ENCODE data around the gene PHF10.
A peak's percentile ranks its signal among the peaks of the same experiment; 100 is the strongest.
"Not testable (repeated sequence)": the region's sequence is repeated elsewhere in the genome, so short reads cannot be mapped to it uniquely, and the experiment has no call there.

Gene PHF10

GRCh38 chr6:169724494-169725124, at the start of gene PHF10:
Gene PHF10, minus strand, starts transcription at chr6:169724500. Its CDS starts 569 bp downstream, at chr6:169723931.
- no peak for DNase-seq (ENCODE audit: low read depth, low spot score)

GRCh38 chr6:169766921-169767736, 42.8 kb upstream of the PHF10 start:
- peaks cover 19% of the 10 kb centered on the region for H3K36me3 ChIP-seq (ENCODE audit: insufficient read depth, low read length)
- H3K27ac ChIP-seq = no peak overlapping the region
- no peak for DNase-seq (ENCODE audit: low read depth, low spot score)
- H3K9ac ChIP-seq (ENCODE audit: insufficient read length) = no peak overlapping the region
- no peaks in the 10 kb centered on the region for H3K9me3 ChIP-seq (ENCODE audit: low read depth, low read length)
- TF ChIP-seq POLR2AphosphoS5 (IDR thresholded peaks at IDR 0.05; ENCODE audit: borderline replicate concordance, low read depth, low read length) = no peak
- TF ChIP-seq EZH2 (IDR thresholded peaks at IDR 0.05) = no peak
- no peak for TF ChIP-seq FOXP2 (optimal IDR thresholded peaks at IDR 0.05; ENCODE audit: control extremely low read depth, extremely low read length, insufficient read depth)
- no peak overlapping the region for H3K4me3 ChIP-seq

More at GRCh38 chr6:169724494-169725124, at the start of gene PHF10:
- H3K27ac ChIP-seq = peak within 1 kb of the TSS; percentile 62
- TF ChIP-seq POLR2AphosphoS5 (IDR thresholded peaks at IDR 0.05; ENCODE audit: borderline replicate concordance, low read depth, low read length) (peak; percentile 94), EZH2 (IDR thresholded peaks at IDR 0.05) (no peak), FOXP2 (optimal IDR thresholded peaks at IDR 0.05; ENCODE audit: control extremely low read depth, extremely low read length, insufficient read depth) (no peak)
- H3K36me3 ChIP-seq (ENCODE audit: insufficient read depth, low read length) = no peaks in the 10 kb centered on the region
- H3K9ac ChIP-seq (ENCODE audit: insufficient read length) = peak within 1 kb of the TSS; percentile 88
- H3K4me3 ChIP-seq = peak within 1 kb of the TSS; percentile 92
- H3K9me3 ChIP-seq (ENCODE audit: low read depth, low read length) = no peaks in the 10 kb centered on the region

DNA sequence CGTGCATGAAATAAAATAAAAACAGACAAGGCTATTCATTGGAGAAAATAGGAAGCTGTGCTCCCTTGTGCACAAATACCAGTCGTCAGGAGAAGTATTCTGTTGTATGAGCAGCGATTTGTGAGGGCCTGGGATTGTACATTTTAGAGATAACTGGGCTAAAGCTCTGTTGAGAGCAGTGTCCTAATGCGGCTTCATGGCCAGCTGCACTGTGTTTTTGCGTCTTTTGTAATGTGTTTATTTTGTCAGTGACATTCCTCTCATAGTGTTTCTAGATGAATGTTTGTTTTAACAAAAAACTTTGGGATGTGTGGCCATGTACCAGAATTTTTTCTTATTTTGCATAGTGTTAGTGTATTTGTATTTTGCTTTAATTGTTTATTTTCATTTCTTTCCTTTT, 41.9 kb upstream of the PHF10 start:
- no peak overlapping the region for H3K9ac ChIP-seq (ENCODE audit: insufficient read length)
- no peaks in the 10 kb centered on the region for H3K9me3 ChIP-seq (ENCODE audit: low read depth, low read length)
- H3K27ac ChIP-seq = no peak overlapping the region
- DNase-seq (ENCODE audit: low read depth, low spot score) = no peak
- no peak overlapping the region for H3K4me3 ChIP-seq
- TF ChIP-seq EZH2 (IDR thresholded peaks at IDR 0.05) = no peak
- TF ChIP-seq FOXP2 (optimal IDR thresholded peaks at IDR 0.05; ENCODE audit: control extremely low read depth, extremely low read length, insufficient read depth) = no peak
- TF ChIP-seq POLR2AphosphoS5 (IDR thresholded peaks at IDR 0.05; ENCODE audit: borderline replicate concordance, low read depth, low read length) = no peak
- peaks cover 16% of the 10 kb centered on the region for H3K36me3 ChIP-seq (ENCODE audit: insufficient read depth, low read length)

DNA sequence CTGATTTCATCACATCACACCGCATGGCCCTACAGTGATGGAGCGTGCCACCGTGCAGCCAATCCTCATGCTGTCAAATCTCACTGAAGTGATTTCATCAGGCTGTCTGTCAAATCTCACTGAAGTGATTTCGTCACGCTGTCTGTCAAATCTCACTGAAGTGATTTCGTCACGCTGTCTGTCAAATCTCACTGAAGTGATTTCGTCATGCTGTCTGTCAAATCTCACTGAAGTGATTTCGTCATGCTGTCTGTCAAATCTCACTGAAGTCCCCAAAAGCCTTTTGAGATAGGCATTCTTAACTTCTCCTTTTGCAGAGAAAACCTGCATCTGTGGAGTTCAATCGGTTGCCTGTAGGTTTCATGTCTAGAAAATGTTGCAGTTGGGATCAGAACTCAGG, 41.5 kb upstream of the PHF10 start:
- H3K4me3 ChIP-seq; H3K9ac ChIP-seq (ENCODE audit: insufficient read length); DNase-seq (ENCODE audit: low read depth, low spot score); H3K9me3 ChIP-seq (ENCODE audit: low read depth, low read length); H3K27ac ChIP-seq: not testable (repeated sequence)
- H3K36me3 ChIP-seq (ENCODE audit: insufficient read depth, low read length) = peaks cover 16% of the 10 kb centered on the region

- Histone ChIP-seq H3K27ac (no peak overlapping the region), H3K9me3 (ENCODE audit: low read depth, low read length) (no peaks in the 10 kb centered on the region), H3K36me3 (ENCODE audit: insufficient read depth, low read length) (peaks cover 16% of the 10 kb centered on the region; the same call in 1 of the 2 replicates), H3K4me3 (no peak overlapping the region), H3K9ac (ENCODE audit: insufficient read length) (no peak overlapping the region)
- DNase-seq (ENCODE audit: low read depth, low spot score) = no peak
- no peak for TF ChIP-seq EZH2 (IDR thresholded peaks at IDR 0.05)
- no peak for TF ChIP-seq POLR2AphosphoS5 (IDR thresholded peaks at IDR 0.05; ENCODE audit: borderline replicate concordance, low read depth, low read length)
- no peak for TF ChIP-seq FOXP2 (optimal IDR thresholded peaks at IDR 0.05; ENCODE audit: control extremely low read depth, extremely low read length, insufficient read depth)
These were observed 39.6 kb upstream of the PHF10 start for GRCh38 chr6:169763881-169764280.

DNA sequence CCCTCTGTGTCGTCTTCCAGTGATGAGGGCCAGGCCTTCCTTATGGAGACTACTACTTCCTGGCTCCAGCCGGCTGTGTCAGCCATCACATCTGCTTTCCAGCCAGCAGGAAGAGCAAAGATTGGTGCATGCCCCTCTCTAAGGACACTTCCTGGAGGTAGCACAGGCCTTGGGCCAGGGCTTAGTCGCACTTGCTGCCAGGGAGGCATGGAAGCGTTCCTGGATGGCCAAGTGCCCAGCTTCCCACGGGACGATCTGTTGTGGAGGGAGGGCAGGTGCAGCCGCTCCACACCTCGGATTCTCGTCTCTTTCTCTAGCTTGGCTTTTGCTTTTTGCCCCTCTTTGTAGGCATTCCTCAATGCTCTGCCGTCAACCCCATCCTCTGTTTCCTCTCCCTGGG, 39.0 kb upstream of the PHF10 start:
- no peak overlapping the region for H3K9ac ChIP-seq (ENCODE audit: insufficient read length)
- no peak overlapping the region for H3K4me3 ChIP-seq
- H3K36me3 ChIP-seq (ENCODE audit: insufficient read depth, low read length) = peaks cover 14% of the 10 kb centered on the region; the same call in 1 of the 2 replicates
- H3K27ac ChIP-seq = no peak overlapping the region
- TF ChIP-seq FOXP2 (optimal IDR thresholded peaks at IDR 0.05; ENCODE audit: control extremely low read depth, extremely low read length, insufficient read depth) (no peak), POLR2AphosphoS5 (IDR thresholded peaks at IDR 0.05; ENCODE audit: borderline replicate concordance, low read depth, low read length) (no peak), EZH2 (IDR thresholded peaks at IDR 0.05) (no peak)
- no peaks in the 10 kb centered on the region for H3K9me3 ChIP-seq (ENCODE audit: low read depth, low read length)
- DNase-seq (ENCODE audit: low read depth, low spot score) = no peak

DNA sequence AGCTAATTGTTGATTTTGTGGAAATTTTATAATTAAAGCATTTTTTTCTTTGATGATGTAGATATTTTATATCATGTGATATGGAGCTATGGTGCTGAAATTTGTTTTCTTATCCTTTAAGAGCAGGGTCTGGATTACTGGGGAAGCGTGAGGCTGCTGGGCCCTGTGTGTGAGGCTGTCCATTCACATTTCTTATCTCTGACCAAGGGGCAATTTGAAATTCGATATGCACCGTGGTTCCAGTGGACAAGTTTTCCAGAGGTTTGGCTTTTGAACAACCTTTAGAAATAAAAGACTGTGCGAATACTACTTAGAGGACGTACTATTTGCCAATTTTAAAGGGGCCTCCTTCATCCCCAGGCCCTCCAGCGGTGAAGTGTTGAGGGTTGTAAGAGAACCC, 30.9 kb upstream of the PHF10 start:
- Histone ChIP-seq H3K9me3 (ENCODE audit: low read depth, low read length) (no peaks in the 10 kb centered on the region), H3K9ac (ENCODE audit: insufficient read length) (no peak overlapping the region), H3K4me3 (no peak overlapping the region), H3K27ac (no peak overlapping the region), H3K36me3 (ENCODE audit: insufficient read depth, low read length) (peaks cover 4% of the 10 kb centered on the region; the same call in 1 of the 2 replicates)
- DNase-seq (ENCODE audit: low read depth, low spot score) = no peak
- TF ChIP-seq FOXP2 (optimal IDR thresholded peaks at IDR 0.05; ENCODE audit: control extremely low read depth, extremely low read length, insufficient read depth) (no peak), POLR2AphosphoS5 (IDR thresholded peaks at IDR 0.05; ENCODE audit: borderline replicate concordance, low read depth, low read length) (no peak), EZH2 (IDR thresholded peaks at IDR 0.05) (no peak)

DNA sequence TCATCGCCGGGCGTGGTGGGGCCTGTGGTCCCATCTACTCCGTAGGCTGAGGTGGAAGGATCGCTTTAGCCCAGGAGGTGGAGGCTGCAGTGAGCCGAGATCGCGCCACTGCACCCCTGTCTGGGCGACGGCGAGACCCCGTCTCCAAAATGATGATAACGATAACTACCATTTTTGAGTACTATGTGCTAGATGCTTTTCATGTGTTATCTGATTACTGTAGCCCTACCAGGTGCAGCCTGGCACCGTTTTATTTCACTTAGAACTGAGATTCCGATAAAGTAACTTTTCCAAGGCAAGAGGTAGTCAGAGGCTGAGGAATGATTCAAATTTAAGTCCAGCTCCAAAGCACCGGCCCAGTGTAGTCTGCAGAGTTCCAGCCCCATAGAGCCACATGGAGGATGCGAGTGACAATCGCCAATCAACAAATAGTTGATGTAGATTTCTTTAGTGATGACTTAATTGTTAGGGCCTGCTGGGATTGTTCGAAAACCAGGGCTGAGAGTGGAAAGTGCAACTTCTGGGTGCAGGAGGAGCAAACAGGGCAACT, 27.8 kb upstream of the PHF10 start:
- no peaks in the 10 kb centered on the region for H3K9me3 ChIP-seq (ENCODE audit: low read depth, low read length)
- no peak for DNase-seq (ENCODE audit: low read depth, low spot score)
- peak overlapping the region; percentile 96 for H3K9ac ChIP-seq (ENCODE audit: insufficient read length)
- no peaks in the 10 kb centered on the region for H3K36me3 ChIP-seq (ENCODE audit: insufficient read depth, low read length)
- H3K27ac ChIP-seq = peak overlapping the region; percentile 82
- TF ChIP-seq EZH2 (IDR thresholded peaks at IDR 0.05) = no peak
- no peak for TF ChIP-seq FOXP2 (optimal IDR thresholded peaks at IDR 0.05; ENCODE audit: control extremely low read depth, extremely low read length, insufficient read depth)
- no peak for TF ChIP-seq POLR2AphosphoS5 (IDR thresholded peaks at IDR 0.05; ENCODE audit: borderline replicate concordance, low read depth, low read length)
- peak overlapping the region; percentile 91 for H3K4me3 ChIP-seq

Measured in SK-N-MC (cell line).